Osteoblast (primary cell): ENCODE results near the gene EMP1. TPM values are rescaled to one million over a fixed set of nuclear protein-coding genes. Genes with fewer than 3 reads are reported as not detected.

Source experiments
- DNase-seq: peaks from one replicate; pipeline ENCODE4 v3.0.0; 2011; ENCODE audit warnings: low spot score, mixed read lengths; ENCODE audit not compliant: insufficient read length; ENCODE audit errors: missing footprints
- H2AFZ ChIP-seq: 2 replicates; pipeline ENCODE4 v1.6.0; 2011; ENCODE audit warnings: mild to moderate bottlenecking, low read length
- H3K27ac ChIP-seq: 2 replicates; pipeline ENCODE4 v1.5.1; 2011; ENCODE audit warnings: mild to moderate bottlenecking, low read depth, low read length, moderate library complexity
- H3K27me3 ChIP-seq: 2 replicates; pipeline ENCODE4 v1.6.0; 2012; ENCODE audit warnings: mild to moderate bottlenecking, control low read depth, inconsistent platforms, low read length, moderate library complexity; ENCODE audit not compliant: insufficient read depth
- H3K36me3 ChIP-seq: 2 replicates; pipeline ENCODE4 v1.5.1; 2011; ENCODE audit warnings: mild to moderate bottlenecking, low read length, control low read depth, moderate library complexity; ENCODE audit not compliant: insufficient read depth
- H3K4me1 ChIP-seq: 2 replicates; pipeline ENCODE4 v1.5.1; 2011; ENCODE audit warnings: mild to moderate bottlenecking, low read length, control low read depth, moderate library complexity; ENCODE audit not compliant: insufficient read depth
- H3K4me2 ChIP-seq: 2 replicates; pipeline ENCODE4 v1.6.0; 2011; ENCODE audit warnings: mild to moderate bottlenecking, low read length; ENCODE audit not compliant: insufficient read depth
- H3K4me3 ChIP-seq: fragments of 200-600 bp; sonication (generic); 3 replicates; pipeline ENCODE4 v1.5.1; 2012; ENCODE audit warnings: mild to moderate bottlenecking, low read length, inconsistent platforms; ENCODE audit not compliant: insufficient read depth
- H3K79me2 ChIP-seq: 2 replicates; pipeline ENCODE4 v1.6.0; 2012; ENCODE audit warnings: mild to moderate bottlenecking, low read length, control low read depth, inconsistent platforms; ENCODE audit not compliant: insufficient read depth
- H3K9me3 ChIP-seq: 2 replicates; pipeline ENCODE4 v1.5.1; 2011; ENCODE audit warnings: low read depth, low read length, control low read depth
- H4K20me1 ChIP-seq: 2 replicates; pipeline ENCODE4 v1.6.0; 2012; ENCODE audit warnings: mild to moderate bottlenecking, low read length, control low read depth; ENCODE audit not compliant: insufficient read depth
- CTCF ChIP-seq: IDR thresholded peaks from 2 replicates; pipeline ENCODE4 v1.5.1; 2011; ENCODE audit warnings: mild to moderate bottlenecking, low read depth, low read length, moderate library complexity; ENCODE audit errors: extremely low read depth
- total RNA-seq: library from RNA; depleted of rRNA; stranded (reverse); fragments of >200 nt; gene quantifications from 2 replicates; pipeline ENCODE4 v1.2.3, GENCODE V29; 2012

The EMP1 gene
- total RNA-seq, 1 donor, result 106 TPM

- H3K4me1 ChIP-seq, result peaks cover 14% of the 10 kb centered on the region
- no peaks in the 10 kb centered on the region for H4K20me1 ChIP-seq
- peak overlapping the region; percentile 33 for H3K4me2 ChIP-seq
- peak overlapping the region; percentile 70 for H3K27ac ChIP-seq
- no peaks in the 10 kb centered on the region for H3K9me3 ChIP-seq
- no peak overlapping the region for H2AFZ ChIP-seq
- no peak for TF ChIP-seq CTCF
- no peaks in the 10 kb centered on the region for H3K27me3 ChIP-seq
- H3K4me3 ChIP-seq, result no peak overlapping the region
- DNase-seq, result peak; percentile 90
- no peaks in the 10 kb centered on the region for H3K79me2 ChIP-seq
- no peaks in the 10 kb centered on the region for H3K36me3 ChIP-seq
Measured at GRCh38 chr12:13187399-13187798, 9.1 kb upstream of the EMP1 start.

- Histone ChIP-seq H2AFZ (no peak overlapping the region), H4K20me1 (no peaks in the 10 kb centered on the region), H3K4me3 (no peak overlapping the region), H3K27me3 (no peaks in the 10 kb centered on the region), H3K27ac (no peak overlapping the region), H3K4me2 (no peak overlapping the region), H3K4me1 (peaks cover 22% of the 10 kb centered on the region), H3K36me3 (no peaks in the 10 kb centered on the region), H3K9me3 (no peaks in the 10 kb centered on the region), H3K79me2 (no peaks in the 10 kb centered on the region)
- DNase-seq, result no peak
- no peak for TF ChIP-seq CTCF
Measured at GRCh38 chr12:13189264-13189663, 7.3 kb upstream of the EMP1 start.

- Histone ChIP-seq H4K20me1 (no peaks in the 10 kb centered on the region), H3K9me3 (no peaks in the 10 kb centered on the region), H3K4me3 (no peak overlapping the region), H3K4me2 (no peak overlapping the region), H3K4me1 (peaks cover 32% of the 10 kb centered on the region), H2AFZ (no peak overlapping the region), H3K27ac (no peak overlapping the region), H3K36me3 (no peaks in the 10 kb centered on the region), H3K27me3 (no peaks in the 10 kb centered on the region), H3K79me2 (no peaks in the 10 kb centered on the region)
- TF ChIP-seq CTCF, result no peak
- DNase-seq, result no peak
Measured at GRCh38 chr12:13190275-13190674, 6.3 kb upstream of the EMP1 start.

GRCh38 chr12:13192719-13193118, 3.8 kb upstream of the EMP1 start:
- Histone ChIP-seq H3K27me3 (no peaks in the 10 kb centered on the region), H3K4me3 (no peak overlapping the region), H2AFZ (no peak overlapping the region), H3K4me1 (peaks cover 34% of the 10 kb centered on the region), H3K36me3 (no peaks in the 10 kb centered on the region), H3K27ac (no peak overlapping the region), H3K4me2 (no peak overlapping the region), H3K79me2 (peaks cover 11% of the 10 kb centered on the region), H3K9me3 (no peaks in the 10 kb centered on the region), H4K20me1 (no peaks in the 10 kb centered on the region)
- no peak for DNase-seq
- TF ChIP-seq CTCF, result no peak
